DMS 273 (cell line): ENCODE measurements around the gene DCXR.
A peak's percentile ranks its signal among the peaks of the same experiment; 100 is the strongest.

Source experiments
- DNase-seq: peaks from one replicate; lab custom pipeline; 2025; ENCODE audit not compliant: unreplicated experiment; lab: John Stamatoyannopoulos, UW

Gene DCXR

GRCh38 chr17:82023447-82024241 is 13.9 kb downstream of the DCXR start:
- peak; percentile 80 for DNase-seq

DNA sequence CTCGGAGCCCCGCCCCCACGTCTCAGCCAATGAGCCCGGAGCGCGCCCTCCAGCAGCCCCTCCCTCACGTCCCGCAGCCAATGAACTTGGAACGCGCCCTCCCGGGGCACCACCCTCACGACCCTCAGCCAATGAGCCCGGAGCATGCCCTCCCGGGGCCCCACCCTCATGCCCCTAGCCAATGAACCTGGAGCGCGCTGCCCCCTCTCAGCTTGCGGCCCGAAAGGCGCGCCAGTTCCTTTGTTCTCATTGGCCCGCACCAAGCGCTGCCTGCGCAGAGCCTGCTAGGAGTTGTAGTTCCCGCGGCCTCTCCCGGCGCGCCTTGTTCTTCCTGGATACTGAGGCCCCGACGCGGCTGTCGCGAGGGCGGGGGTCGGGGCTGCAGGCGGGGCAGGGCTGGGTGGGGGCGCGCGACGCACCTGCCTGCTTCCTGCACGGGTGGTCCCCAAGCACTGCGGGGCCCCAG is 14.5 kb downstream of the DCXR start, which contains the start of gene LRRC45:
LRRC45 (plus strand) TSS at position 325 of the 466 bp plus-strand sequence. CDS start 339 bp downstream, outside the sequence.
- peak; percentile 100 for DNase-seq

DNA sequence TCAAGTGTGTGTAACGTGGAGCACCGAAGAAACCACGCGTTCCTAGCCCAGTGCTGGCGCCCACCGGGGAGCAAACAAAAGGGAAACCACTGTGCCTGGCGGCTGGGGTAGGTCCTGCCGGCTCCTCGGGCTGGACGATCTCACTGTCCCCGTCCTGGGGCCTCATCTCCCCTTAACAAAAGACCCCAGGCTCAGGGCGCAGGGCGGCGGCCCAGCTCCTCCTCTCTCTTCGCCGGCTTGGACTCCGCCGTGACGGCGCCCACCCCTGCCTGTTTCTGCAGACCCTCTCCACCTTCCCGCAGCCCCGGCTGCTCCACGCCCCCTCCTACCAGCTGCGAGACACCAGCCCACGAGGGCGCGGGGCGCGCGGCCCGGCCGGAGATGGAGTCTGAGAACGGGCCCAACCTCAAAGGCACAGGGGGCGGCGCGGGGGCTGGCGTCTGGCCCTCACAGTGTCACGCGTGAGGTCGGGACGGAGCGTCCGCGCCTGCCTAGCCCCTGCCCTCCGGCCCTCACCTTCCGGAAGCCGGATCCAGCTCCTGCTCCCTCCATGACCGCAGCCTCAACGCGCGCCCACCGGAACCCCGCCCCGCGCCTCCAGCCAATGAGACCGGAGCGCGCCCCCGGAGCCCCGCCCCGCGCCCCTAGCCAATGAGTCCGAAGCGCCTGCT is 15.1 kb downstream of the DCXR start, which contains the start of gene CENPX:
CENPX (minus strand) TSS at position 569 of the 671 bp plus-strand sequence; CDS start at position 552, 17 bp downstream.
- DNase-seq, result peak; percentile 66

DNA sequence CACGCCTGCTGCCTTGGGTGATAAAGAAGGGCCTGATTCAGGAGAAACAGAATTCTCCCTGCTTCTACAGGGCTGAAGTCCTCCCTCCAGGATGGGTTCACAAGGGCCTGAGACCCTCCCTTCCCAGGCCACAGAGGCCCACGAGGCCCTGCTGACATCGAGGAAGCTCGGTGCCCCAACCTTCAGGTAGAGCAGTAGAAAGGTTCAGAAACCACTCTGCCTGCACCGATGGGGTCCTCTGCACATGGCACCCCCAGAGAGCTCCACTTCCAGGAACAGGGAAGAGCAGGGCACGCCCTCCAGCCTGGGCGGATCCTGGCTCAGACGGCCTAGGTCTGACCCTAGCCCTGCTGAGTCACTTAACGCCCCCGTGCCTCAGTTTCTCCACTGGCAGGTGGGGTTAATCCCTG is 15.6 kb downstream of the DCXR start:
- peak; percentile 66 for DNase-seq

DNA sequence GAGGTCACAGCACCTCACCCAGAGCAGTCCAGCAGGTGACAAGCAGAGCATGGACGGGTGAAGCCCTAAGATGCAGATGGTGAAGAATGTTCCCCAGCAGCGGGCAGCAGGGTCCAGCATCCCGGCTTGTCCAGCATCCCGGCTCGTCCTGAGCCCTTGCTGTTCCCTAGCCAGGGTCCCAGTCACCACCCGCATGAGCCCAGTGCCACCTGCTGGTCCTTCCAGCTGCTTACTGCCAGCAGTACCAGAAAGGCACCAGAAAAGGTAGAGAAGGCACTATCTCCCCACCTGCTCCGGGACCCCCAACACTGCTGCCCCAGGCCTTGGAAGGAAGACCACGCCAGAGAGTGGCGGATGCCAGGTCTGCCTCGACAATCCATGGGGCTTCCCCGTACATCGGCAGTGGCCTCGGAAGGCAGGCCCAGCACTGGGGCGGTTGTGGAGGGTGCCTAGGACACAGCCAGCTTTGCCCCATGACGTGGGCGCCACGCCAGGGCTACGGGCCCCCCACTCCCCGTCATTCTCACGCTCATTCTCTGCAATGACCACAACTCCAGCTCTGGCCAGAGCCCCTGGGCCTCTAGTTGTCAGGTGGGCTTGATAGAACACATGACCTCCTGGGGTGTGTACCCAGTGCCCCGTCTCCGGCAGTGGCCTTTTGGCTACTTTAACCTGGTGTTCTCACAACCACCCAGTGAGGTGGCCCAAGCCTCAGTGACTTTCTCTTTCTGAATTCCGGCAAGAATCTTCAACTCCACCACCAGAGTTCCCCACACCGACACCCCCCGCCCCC is 16.2 kb downstream of the DCXR start:
- DNase-seq, result peak; percentile 84

DNA sequence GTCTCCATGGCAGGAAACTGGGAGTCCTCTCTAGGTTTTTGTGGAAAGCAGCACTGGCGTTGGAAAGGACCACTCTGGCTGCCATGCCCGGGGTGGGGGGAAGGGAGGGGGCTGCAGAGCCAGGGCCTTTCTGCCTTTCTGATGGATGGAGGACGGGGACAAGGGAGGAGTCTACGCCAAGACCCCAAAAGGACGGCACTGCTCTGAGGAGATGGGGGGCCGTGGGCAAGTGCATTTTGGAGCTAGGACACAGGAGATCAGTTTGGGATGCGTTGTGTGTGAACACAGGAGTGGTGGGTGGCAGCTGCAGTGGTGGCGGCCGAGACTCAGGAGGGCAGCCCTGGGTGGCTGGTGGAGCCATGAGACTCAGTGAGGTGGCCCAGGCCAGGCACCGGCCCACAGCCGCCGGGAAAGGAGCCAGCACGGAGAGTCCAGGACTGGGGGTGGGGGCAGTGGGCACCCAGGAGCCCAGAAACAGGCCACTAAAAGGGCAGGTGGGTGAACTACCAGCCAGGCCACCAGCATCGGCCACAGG is 16.9 kb downstream of the DCXR start:
- no peak for DNase-seq

- peak; percentile 75 for DNase-seq
Measured at GRCh38 chr17:82019690-82020571, 17.6 kb downstream of the DCXR start.

DNA sequence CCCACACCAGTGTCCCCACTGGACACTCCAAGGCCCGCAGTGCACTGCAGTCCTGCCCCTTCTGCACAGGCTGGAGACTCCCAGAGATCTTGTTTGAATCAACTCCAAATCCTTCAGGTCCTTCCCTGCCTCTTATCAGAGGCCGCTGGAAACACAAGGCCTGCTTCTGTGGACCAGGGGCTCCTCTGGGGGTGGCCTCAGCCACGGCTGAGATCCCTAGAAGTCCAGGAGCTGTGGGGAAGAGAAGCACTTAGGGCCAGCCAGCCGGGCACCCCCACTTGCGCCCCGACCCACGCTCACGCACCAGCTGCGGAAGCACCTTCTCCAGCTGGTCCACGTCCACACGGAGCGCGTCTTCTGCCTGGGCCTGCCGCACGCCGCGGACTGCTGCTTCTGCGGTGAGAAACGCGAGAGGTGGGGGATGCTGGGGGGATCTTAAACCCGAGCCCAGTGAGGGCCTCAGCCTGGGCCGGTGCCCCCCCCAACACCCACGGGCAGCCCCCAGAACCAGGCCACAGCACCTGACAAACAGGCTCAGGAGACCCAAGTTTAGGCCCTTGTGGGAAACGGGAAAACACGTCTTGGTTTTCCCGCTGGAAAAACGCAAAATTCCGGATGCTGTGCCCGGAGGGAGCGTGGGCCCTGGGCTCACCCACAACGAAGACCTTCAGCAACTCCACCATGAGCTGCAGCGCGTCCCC is 18.4 kb downstream of the DCXR start:
- DNase-seq, result no peak

DNA sequence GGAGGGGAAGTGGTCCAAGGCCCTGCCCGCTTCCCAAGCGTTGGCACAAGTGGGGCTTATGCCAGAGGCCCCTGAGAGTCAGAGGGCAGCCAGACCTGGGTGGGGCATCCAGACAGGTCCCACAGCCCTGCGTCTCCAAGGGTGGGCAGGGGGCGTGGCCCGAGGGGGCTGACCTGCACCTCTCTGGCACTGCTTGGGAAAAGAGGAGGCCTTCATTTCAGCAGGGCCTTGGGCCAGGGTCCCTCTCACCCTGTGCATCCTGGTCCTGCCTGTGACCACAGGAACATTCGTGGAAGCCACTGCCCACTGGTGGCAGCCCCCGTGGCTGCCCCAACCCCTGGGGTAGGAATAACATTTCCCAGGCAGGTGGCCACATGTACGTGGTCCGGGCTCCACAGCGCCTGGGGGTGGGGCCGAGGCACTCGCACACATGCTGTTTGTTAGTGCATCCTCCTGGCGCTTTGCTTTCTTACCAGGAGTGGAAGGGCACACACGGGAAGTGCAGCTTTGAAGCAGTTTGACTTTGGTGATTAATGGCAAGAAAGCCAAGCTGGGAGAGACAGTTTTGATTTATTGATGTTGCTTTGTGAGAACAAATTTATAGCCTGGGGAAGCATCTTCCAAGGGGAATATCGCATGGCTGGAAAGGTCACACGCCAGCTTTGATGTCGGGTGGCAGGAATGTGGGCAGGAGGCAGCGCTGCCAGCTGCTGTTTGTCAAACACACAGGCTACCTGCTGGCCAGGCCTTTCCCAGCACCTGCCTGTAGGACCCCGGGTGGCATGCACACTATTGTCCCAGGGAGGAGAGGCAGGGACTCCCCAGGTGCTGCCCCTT is 19.1 kb downstream of the DCXR start:
- DNase-seq, result peak; percentile 63

DNA sequence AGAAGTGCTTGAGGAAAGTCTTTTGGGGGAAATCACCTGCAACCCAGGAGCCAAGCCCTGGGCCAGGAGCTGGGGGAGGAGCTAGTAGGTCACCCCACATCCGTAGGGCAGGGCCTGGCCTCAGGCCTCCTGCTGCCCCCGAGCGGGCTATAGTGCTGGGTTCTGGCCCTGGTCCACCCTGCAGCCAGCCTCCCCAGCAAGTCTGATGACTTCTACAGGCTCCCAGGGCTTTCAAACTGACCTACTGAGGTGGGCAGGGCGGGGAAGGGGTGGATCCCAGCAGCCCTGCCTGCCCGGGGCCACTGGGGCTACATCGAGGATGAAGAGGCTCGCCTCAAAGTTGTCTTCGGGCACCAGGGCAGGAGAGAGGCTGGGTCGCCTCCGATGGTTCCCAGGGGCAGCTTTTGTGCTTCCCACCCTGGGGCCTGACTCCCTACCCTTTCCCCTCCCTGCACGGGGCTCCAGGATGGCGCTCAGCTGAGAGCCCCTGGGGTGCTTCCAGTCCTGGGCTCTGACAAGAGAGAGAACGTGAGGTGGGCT is 19.8 kb downstream of the DCXR start:
- no peak for DNase-seq

DNA sequence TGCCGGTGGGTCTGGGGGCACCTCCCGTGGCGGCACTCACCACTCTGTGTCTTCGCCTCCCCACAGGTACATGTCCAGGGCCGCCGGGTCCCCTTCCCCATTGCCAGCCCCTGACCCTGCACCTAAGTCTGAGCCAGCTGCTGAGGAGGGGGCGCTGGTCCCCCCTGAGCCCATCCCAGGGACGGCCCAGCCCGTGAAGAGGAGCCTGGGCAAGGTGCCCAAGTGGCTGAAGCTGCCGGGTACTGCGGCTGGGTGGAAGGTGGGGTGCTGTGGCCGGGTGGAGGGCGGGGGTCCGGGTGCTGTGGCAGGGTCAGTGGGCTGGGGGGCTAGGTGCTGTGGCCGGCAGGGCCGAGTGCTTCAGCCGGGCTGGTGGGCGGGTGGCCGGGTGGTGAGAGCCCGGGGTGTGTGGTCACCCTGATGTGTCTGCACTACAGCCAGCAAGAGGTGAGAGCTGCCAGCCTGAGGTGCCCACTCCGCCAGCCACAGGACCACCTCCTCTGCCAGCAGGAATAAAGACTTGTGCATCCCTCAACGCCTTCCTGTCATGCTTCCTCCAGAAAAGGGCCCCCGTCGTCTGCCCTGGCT is 20.5 kb downstream of the DCXR start:
- DNase-seq, result no peak

DNA sequence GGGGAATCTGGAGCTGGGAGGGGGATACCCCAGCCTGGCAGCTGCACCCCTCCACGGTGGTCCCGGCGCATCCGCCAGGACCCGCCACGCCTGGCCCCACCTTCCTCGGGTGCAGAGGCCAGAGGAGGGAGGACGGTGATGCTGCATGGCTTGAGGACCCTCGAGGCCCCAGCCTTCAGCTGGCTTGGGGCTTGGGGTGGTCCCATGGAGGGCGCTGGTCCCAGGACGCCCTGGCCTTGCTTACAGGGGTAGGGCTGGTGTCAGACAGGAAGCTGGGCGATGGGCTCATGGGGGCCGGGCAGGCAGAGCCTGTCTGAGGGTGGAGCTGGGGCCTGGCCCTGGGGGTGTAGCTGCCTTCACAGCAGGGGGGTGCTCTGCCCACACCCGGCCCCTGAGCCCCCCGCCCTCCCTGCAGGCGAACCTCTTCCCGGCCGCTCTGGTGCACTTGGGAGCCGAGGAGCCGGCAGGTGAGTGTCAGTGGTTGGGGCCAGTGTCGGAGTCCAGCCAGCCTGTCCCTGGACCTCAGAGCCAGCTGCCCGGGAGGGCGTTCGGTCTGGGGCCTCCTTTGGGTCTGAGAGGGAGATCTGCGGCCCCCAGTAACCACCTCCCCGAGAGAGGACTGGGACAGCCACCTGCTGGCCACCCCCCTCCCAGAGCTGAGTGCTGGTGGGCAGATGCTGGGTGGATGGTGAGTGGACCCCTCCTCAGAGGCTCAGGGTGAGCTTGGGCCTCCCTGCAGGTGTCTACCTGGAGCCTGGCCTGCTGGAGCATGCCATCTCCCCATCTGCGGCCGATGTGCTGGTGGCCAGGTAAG is 21.2 kb downstream of the DCXR start:
- DNase-seq, result no peak

DNA sequence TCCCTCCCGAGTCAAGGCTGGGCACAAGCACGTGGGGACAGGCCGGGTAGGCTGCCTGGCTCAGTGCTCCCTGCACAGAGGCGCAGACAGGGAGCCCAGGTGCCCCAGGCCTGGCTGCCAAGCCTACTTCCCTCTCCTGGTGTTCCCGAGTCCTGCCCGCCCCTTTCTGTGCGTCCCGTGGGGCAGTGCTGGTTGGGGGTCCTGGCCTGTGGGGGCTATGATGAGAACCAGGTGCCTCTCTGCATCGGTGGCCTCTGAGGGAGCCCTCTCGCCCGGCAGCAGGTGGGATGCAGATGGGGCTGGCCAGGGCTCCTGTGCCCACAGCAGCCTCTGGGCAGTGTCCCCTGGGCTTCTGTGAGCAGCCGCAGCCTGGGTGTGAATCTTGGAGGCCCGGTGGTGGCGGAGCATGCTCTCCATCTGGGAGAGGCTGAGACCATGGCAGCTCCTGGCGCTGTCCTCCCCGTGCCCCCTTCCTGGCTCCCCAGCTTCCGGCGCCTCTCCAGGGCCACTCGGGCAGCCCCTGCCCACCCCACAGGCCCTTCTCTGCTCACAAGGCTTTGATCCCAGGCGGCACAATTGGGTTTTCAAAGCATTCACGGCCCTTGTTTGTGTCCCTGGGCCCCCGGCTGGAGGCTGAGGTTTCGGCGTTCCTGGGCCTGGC is 22.1 kb downstream of the DCXR start:
- peak; percentile 37 for DNase-seq

DNA sequence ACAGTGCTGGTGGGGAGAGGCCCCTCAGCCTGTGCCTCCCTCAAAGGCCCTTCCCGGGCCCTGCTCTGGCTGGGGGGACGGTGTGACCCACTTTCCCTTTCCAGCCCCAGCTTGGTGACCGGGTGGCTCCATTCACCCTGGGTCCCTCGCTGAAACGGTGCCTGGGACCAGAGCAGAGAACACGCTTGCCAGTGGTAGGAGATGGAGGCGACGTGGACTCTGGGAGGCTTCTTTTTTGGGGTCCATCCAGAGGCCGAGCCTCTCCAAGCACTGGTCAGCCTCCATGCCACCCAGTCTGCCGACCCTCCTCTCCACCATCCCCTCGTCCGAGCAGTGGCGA is 22.6 kb downstream of the DCXR start:
- DNase-seq, result no peak

GRCh38 chr17:82014432-82014831 is 23.1 kb downstream of the DCXR start:
- DNase-seq, result peak; percentile 73

DNA sequence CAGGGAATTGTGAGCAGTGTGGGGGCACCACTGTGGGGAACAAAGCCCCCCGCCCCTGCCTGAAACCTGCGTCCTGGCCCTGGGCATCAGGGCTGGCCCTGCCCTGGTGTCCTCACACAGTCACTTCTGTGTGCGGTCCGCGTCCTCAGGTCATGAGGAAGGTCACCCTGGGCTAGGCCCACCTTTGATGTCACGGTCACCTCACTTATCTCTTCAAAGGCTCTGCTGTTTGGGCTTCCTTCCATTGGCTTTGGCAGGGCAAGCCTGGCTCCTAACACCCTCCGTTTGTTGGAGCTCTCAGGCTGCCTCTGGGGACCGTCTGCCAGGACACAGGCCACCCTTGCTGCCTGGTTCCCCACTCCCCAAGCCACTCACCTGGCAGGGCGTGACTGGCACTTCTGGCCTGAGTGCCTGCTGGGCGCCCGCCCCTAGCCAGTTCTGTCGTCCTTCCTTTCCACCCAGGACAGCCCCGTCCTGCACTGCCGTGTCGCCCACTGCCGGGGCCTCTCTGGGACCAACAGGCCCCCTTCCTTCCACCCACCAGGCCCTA is 23.6 kb downstream of the DCXR start:
- no peak for DNase-seq
